ENCODE measurements around the gene EPO. TPM values are rescaled to one million over a fixed set of nuclear protein-coding genes. Genes with fewer than 3 reads are reported as not detected.
A peak's percentile ranks its signal among the peaks of the same experiment; 100 is the strongest.

EPO gene
- total and polyA plus RNA-seq, 2 of the 8 experiments (the other 6 are each of a cell fraction or from before 2014, with no cell fraction given) = 0.42 to 0.95 TPM

- Histone ChIP-seq H4K20me1 (replicated peaks in 1 of 2; ENCODE audit: control insufficient read depth in 1 of 2, insufficient read depth in 2 of 2, low read length in 2 of 2) (no peaks in the 10 kb centered on the region), H2BK5ac (ENCODE audit: low read depth, low read length) (no peak overlapping the region), H3K14ac (ENCODE audit: insufficient read length) (no peak overlapping the region), H3K9ac (replicated peaks in 1 of 4; ENCODE audit: extremely low read depth in 1 of 4, low read depth in 3 of 4, low read length in 3 of 4) (no peak overlapping the region), H2BK20ac (ENCODE audit: low read length) (no peak overlapping the region), H2BK15ac (ENCODE audit: low read length) (no peak overlapping the region), H3K9me3 (ENCODE audit: insufficient read depth in 2 of 2, low read depth in 1 of 2, low read length in 1 of 2) (no peaks in the 10 kb centered on the region), H3K36me3 (ENCODE audit: control insufficient read depth in 2 of 4, insufficient read depth in 4 of 4, low read length in 3 of 4) (no peaks in the 10 kb centered on the region), H3K4ac (replicated peaks; ENCODE audit: insufficient read length, low read depth, low read length) (no peak overlapping the region), H2AFZ (ENCODE audit: low read length) (no peak overlapping the region), H3K23ac (ENCODE audit: insufficient read length) (no peak overlapping the region), H3K56ac (replicated peaks; ENCODE audit: insufficient read length, low read depth, low read length) (no peak overlapping the region), H3K4me3 (ENCODE audit: extremely low read depth in 1 of 4, insufficient read depth in 2 of 4, low read depth in 3 of 4, low read length in 4 of 4) (peak overlapping the region in 1 of 4 experiments; percentile 65; a peak in 2 of 8 replicates), H4K91ac (replicated peaks; ENCODE audit: insufficient read length, low read length) (no peak overlapping the region), H3K27me3 (replicated peaks in 1 of 4; ENCODE audit: control insufficient read depth in 3 of 4, extremely low read depth in 1 of 4, insufficient read depth in 3 of 4, low read length in 3 of 4) (no peaks in the 10 kb centered on the region), H3K27ac (ENCODE audit: low read depth, low read length) (no peak overlapping the region), H3K23me2 (ENCODE audit: low read depth, low read length) (0 out of 2 replicates have a peak, but pooled peaks cover 3% of the 10 kb centered on the region), H3K4me2 (ENCODE audit: insufficient read depth in 1 of 2, low read depth in 2 of 2, low read length in 2 of 2) (0 out of 4 replicates have a peak overlapping the region, but pooled peaks of 1 of the 2 experiments have one; percentile 54), H2BK120ac (replicated peaks; ENCODE audit: low read depth, low read length) (no peak overlapping the region), H2AK5ac (ENCODE audit: low read depth, low read length) (no peak overlapping the region), H2BK12ac (ENCODE audit: low read depth, low read length) (no peak overlapping the region), H3K4me1 (replicated peaks in 1 of 4; ENCODE audit: control insufficient read depth in 3 of 4, insufficient read depth in 4 of 4, low read length in 3 of 4) (no peaks in the 10 kb centered on the region), H4K8ac (ENCODE audit: extremely low read depth, insufficient read depth, low read length) (no peak overlapping the region), H4K5ac (ENCODE audit: insufficient read length, low read depth, low read length) (no peak overlapping the region), H3K18ac (ENCODE audit: extremely low read depth, low read length) (no peak overlapping the region), H3K79me2 (ENCODE audit: control insufficient read depth in 1 of 2, insufficient read depth in 2 of 2, low read length in 2 of 2) (no peaks in the 10 kb centered on the region), H3K79me1 (ENCODE audit: low read depth, low read length) (no peaks in the 10 kb centered on the region)
- ChIA-PET CTCF (ENCODE audit: partially characterized antibody) (interaction anchor here (0.7 to 3.2 kb wide), 5 partner anchors 16 to 464 kb away, joined by 3 to 23 read pairs (median 4); no protein-coding TSS in a partner anchor), POLR2A (ENCODE audit: partially characterized antibody) (interaction anchor here (1.3 to 4.5 kb wide), 2 partner anchors 16 to 21 kb away, joined by 3 to 31 read pairs; no protein-coding TSS in a partner anchor)
- WGBS, 2 experiments (ENCODE audit: extremely low coverage in 1 of 2, insufficient coverage in 1 of 2, insufficient read length in 1 of 2, insufficient replicate concordance in 2 of 2, low coverage in 1 of 2, low lambda C conversion rate in 2 of 2, missing lambda C conversion rate in 1 of 2) = 85 to 100% methylated on average over 1 to 6 of the region's 14 CpGs
- no peak for DNase-seq (ENCODE audit: low read depth in 1 of 2, low spot score in 2 of 2)
- no peak for FAIRE-seq
- no peak for TF ChIP-seq E2F6 (IDR thresholded peaks at IDR 0.05)
Observed at GRCh38 chr7:100744605-100745004, 24.3 kb downstream of the EPO start.

Data from H1 (cell line).